ENCODE data around the gene CARD9.
"Not testable (repeated sequence)": the region's sequence is repeated elsewhere in the genome, so short reads cannot be mapped to it uniquely, and the experiment has no call there.

Gene CARD9

DNA sequence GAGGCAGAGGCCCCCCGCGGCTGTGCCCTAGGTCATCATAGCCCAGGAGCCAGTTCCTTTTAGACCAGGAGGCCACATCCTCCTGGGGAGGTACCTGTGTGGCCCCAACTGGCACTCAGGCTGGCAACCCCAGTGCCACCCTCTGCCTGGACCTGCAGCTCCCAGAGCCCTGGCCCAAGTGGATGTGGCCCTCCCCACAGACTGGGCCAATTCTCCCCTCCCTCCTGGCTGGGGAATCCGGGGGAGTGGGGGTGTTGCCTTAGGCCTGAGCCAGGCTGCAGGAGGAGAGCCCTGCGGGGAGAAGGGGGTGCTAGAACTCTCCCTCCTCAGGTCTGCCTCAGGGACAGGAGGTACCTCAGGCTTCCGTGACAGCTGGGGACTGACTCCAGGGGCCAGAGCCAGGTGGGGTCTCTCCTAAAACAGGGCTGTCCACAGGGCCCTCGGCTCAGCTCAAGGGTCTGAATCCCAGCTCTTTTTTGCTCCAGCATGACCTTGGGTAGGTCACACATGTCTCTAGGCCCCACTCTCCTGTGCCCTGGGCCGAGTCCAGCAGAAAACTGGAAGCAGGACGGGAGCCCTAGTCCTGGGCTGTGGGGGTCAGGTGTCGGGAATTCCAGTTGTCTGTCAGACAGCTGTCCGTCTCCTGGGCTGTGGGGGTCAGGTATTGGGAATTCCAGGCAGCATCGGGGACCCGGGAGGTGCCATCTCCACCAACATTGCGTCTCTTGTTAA is 19.5 kb downstream of the CARD9 start:
- no peak overlapping the region for H3K27ac Mint-ChIP-seq
- no peaks in the 10 kb centered on the region for H3K36me3 Mint-ChIP-seq (ENCODE audit: low read depth)
- no peaks in the 10 kb centered on the region for H3K27me3 Mint-ChIP-seq (ENCODE audit: low read depth)
- H3K4me3 Mint-ChIP-seq: no peak overlapping the region
- no peaks in the 10 kb centered on the region for H3K9me3 Mint-ChIP-seq
- TF ChIP-seq, protein P1, sequence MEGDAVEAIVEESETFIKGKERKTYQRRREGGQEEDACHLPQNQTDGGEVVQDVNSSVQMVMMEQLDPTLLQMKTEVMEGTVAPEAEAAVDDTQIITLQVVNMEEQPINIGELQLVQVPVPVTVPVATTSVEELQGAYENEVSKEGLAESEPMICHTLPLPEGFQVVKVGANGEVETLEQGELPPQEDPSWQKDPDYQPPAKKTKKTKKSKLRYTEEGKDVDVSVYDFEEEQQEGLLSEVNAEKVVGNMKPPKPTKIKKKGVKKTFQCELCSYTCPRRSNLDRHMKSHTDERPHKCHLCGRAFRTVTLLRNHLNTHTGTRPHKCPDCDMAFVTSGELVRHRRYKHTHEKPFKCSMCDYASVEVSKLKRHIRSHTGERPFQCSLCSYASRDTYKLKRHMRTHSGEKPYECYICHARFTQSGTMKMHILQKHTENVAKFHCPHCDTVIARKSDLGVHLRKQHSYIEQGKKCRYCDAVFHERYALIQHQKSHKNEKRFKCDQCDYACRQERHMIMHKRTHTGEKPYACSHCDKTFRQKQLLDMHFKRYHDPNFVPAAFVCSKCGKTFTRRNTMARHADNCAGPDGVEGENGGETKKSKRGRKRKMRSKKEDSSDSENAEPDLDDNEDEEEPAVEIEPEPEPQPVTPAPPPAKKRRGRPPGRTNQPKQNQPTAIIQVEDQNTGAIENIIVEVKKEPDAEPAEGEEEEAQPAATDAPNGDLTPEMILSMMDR (IDR thresholded peaks at IDR 0.05; ENCODE audit: unreplicated experiment in 3 of 3): no peak
- peaks cover 8% of the 10 kb centered on the region for H3K4me1 Mint-ChIP-seq

DNA sequence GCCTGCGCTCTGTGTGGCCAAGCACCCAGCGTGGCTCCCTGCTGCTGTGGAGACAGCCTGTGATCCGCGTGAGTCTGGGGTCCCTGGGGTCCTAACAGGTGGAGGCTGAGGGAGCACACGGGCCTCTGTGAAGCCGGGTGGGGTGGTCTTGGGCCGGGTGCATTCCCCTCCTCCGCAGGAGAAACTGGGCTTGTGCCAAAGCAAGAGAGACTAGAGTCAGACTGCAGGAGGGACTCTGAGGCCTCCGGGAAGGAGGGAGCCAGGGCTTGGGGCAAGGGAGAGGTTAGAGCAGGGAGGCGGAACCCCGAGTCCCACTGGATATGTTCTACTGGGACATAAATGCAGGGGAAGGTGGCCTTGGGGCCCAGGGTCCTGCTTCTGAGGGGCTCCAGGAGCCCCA is 20.4 kb downstream of the CARD9 start:
- no peaks in the 10 kb centered on the region for H3K36me3 Mint-ChIP-seq (ENCODE audit: low read depth)
- peak overlapping the region in 1 of 3 experiments; percentile 5 for H3K4me3 Mint-ChIP-seq
- H3K27me3 Mint-ChIP-seq (ENCODE audit: low read depth): no peaks in the 10 kb centered on the region
- TF ChIP-seq, protein P1 (IDR thresholded peaks at IDR 0.05; ENCODE audit: unreplicated experiment in 3 of 3): no peak
- H3K9me3 Mint-ChIP-seq: no peaks in the 10 kb centered on the region
- peaks cover 8% of the 10 kb centered on the region for H3K4me1 Mint-ChIP-seq
- H3K27ac Mint-ChIP-seq: peak overlapping the region in 1 of 3 experiments; percentile 48

DNA sequence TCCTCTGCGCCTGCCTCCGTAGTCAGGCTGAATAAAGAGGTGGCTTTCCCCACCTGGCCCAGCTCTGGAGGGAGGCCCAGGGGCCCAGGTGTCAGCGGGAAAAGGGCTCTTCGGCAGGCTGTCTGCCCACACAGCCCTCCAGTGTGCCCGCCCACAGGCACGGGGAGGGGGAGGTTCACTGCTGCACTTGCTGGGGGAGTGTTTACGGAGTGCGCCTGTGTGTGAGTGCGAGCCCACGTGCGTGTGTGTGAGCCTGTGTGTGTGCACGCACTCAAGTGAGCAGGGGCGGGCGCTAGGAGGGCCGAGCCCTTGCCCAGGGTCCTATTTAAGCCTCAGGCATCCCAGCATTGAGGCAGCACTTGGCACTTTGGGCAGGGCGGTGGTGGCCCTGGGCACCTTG is 20.8 kb downstream of the CARD9 start:
- peaks cover 8% of the 10 kb centered on the region for H3K4me1 Mint-ChIP-seq
- no peaks in the 10 kb centered on the region for H3K9me3 Mint-ChIP-seq
- peak overlapping the region in 1 of 3 experiments; percentile 48 for H3K27ac Mint-ChIP-seq
- no peaks in the 10 kb centered on the region for H3K36me3 Mint-ChIP-seq (ENCODE audit: low read depth)
- peak overlapping the region in 1 of 3 experiments; percentile 5 for H3K4me3 Mint-ChIP-seq
- TF ChIP-seq, protein P1 (IDR thresholded peaks at IDR 0.05; ENCODE audit: unreplicated experiment in 3 of 3): no peak
- no peaks in the 10 kb centered on the region for H3K27me3 Mint-ChIP-seq (ENCODE audit: low read depth)

DNA sequence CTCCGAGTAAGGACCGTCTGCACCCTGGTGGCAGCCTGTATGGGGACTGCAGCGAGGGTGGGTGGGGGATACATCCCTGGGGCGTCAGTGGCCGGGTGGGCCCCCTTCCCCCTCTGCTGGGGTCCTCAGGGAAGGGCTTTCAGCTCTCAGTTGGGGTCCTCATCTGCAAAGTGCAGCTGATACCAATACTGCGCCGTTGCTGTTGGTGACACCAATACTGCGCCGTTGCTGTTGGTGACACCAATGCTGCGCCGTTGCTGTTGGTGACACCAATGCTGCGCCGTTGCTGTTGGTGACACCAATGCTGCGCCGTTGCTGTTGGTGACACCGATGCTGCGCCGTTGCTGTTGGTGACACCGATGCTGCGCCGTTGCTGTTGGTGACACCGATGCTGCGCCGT is 21.6 kb downstream of the CARD9 start:
- not testable (repeated sequence) for H3K36me3 Mint-ChIP-seq (ENCODE audit: low read depth); H3K4me3 Mint-ChIP-seq; H3K9me3 Mint-ChIP-seq; H3K27ac Mint-ChIP-seq; H3K4me1 Mint-ChIP-seq; H3K27me3 Mint-ChIP-seq (ENCODE audit: low read depth)

DNA sequence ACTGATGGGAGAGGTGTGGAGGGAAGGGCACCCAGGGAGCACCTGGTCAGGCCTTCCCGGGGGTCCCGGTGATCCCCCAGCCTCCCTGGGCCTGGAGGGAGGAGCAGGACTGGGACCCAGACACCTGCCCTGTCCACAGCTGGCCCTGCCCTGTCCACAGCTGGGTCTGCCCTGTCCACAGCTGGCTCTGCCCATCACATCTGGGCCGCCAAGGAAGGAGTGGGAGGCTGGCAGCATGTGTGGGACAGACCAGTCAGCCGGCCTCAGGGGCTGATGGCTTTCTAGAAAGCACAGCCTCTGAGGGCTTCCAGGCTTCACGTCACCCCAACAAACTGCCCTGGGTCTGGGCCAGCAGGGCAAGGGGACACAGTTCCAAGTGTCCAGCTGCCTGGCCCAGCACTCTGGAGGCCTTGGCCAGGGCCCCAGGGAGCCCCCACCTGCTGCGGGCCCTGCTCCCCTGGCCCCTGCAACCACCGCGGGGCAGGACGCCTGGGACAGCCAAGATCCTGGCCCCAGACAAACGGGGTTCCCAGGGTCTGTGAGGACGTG is 22.1 kb downstream of the CARD9 start:
- H3K4me1 Mint-ChIP-seq: peaks cover 8% of the 10 kb centered on the region
- H3K4me3 Mint-ChIP-seq: no peak overlapping the region
- H3K36me3 Mint-ChIP-seq (ENCODE audit: low read depth): no peaks in the 10 kb centered on the region
- no peak overlapping the region for H3K27ac Mint-ChIP-seq
- H3K27me3 Mint-ChIP-seq (ENCODE audit: low read depth): no peaks in the 10 kb centered on the region
- no peaks in the 10 kb centered on the region for H3K9me3 Mint-ChIP-seq
- TF ChIP-seq, protein P1 (IDR thresholded peaks at IDR 0.05; ENCODE audit: unreplicated experiment in 3 of 3): no peak

DNA sequence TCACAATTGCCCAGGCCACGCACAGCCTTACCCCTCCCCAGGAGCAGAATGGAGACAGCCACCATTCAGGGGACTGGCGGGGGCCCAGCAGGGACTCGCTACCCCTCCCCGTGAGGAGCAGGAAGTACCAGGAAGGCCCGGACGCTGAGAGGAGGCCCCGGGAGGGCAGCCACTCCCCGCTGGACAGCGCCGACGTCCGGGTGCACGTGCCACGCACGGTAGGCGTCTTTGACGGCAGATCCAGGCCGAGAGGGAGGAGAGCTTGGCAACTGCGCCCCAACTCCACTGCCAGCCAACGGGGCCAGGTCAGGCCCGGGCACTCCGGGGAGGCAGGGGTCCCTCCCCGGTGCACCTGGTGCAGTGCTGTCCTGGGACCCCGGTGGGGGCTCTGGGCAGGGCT is 23.9 kb downstream of the CARD9 start:
- H3K36me3 Mint-ChIP-seq (ENCODE audit: low read depth): no peaks in the 10 kb centered on the region
- no peaks in the 10 kb centered on the region for H3K27me3 Mint-ChIP-seq (ENCODE audit: low read depth)
- H3K9me3 Mint-ChIP-seq: no peaks in the 10 kb centered on the region
- H3K4me3 Mint-ChIP-seq: no peak overlapping the region
- TF ChIP-seq, protein P1 (IDR thresholded peaks at IDR 0.05; ENCODE audit: unreplicated experiment in 3 of 3): no peak
- H3K4me1 Mint-ChIP-seq: peaks cover 6% of the 10 kb centered on the region
- H3K27ac Mint-ChIP-seq: no peak overlapping the region

Measured in nephron (organoid).